AG04449 (cell line): ENCODE data around the gene CTDSPL.

ENCODE experiments used
- CTCF ChIA-PET: fragments of 350-600 bp; formaldehyde crosslinking; extraction: SDS; loops from one replicate; lab custom pipeline; 2021; ENCODE audit warnings: antibody characterized with exemption; lab: Yijun Ruan, JAX
- POLR2A ChIA-PET: fragments of 400-600, 350-600 bp; formaldehyde crosslinking; extraction: SDS; loops from one replicate; lab custom pipeline; 2020; ENCODE audit warnings: antibody characterized with exemption, inconsistent platforms; lab: Yijun Ruan, JAX
- DNase-seq: peaks from one replicate; pipeline ENCODE4 v3.0.0-alpha.2; 2010; ENCODE audit warnings: low read depth, low spot score
- H3K4me3 ChIP-seq: 2 replicates; pipeline ENCODE4 v1.5.1; 2011; ENCODE audit warnings: low read depth, mild to moderate bottlenecking, control low read depth, low read length
- CTCF ChIP-seq: IDR thresholded peaks from one replicate; pipeline ENCODE4 v1.5.1; 2011; ENCODE audit warnings: mild to moderate bottlenecking, moderate library complexity, low read length, control low read depth, inconsistent platforms; ENCODE audit not compliant: insufficient read depth; ENCODE audit errors: missing control alignments

The CTDSPL gene

GRCh38 chr3:37819591-37819990 lies 42.1 kb upstream of the CTDSPL start:
- H3K4me3 ChIP-seq = no peak overlapping the region
- TF ChIP-seq CTCF = no peak
- no peak for DNase-seq
- ChIA-PET CTCF (no interaction called here), POLR2A (no interaction called here)

GRCh38 chr3:37820286-37820685 lies 41.4 kb upstream of the CTDSPL start:
- H3K4me3 ChIP-seq = no peak overlapping the region
- ChIA-PET CTCF (interaction anchor here (1.3 kb wide), 1 partner anchor 14 kb away, joined by 3 read pairs; no protein-coding TSS in a partner anchor), POLR2A (no interaction called here)
- no peak for TF ChIP-seq CTCF
- no peak for DNase-seq

GRCh38 chr3:37823189-37823588 lies 38.5 kb upstream of the CTDSPL start:
- no peak for DNase-seq
- ChIA-PET CTCF (no interaction called here), POLR2A (no interaction called here)
- no peak for TF ChIP-seq CTCF
- H3K4me3 ChIP-seq = no peak overlapping the region

GRCh38 chr3:37824090-37824953 lies 37.4 kb upstream of the CTDSPL start:
- DNase-seq = no peak
- no peak overlapping the region for H3K4me3 ChIP-seq
- ChIA-PET POLR2A (no interaction called here), CTCF (interaction anchor here (1.3 to 2.4 kb wide), 2 partner anchors 7 to 10 kb away, joined by 3 to 15 read pairs; no protein-coding TSS in a partner anchor)
- no peak for TF ChIP-seq CTCF

- ChIA-PET POLR2A (no interaction called here), CTCF (interaction anchor here (0.8 to 2.4 kb wide), 3 partner anchors 8 to 141 kb away, joined by 3 to 15 read pairs (median 3); no protein-coding TSS in a partner anchor)
- no peak overlapping the region for H3K4me3 ChIP-seq
- no peak for TF ChIP-seq CTCF
- no peak for DNase-seq
These were observed 36.7 kb upstream of the CTDSPL start for GRCh38 chr3:37824954-37825328.

- ChIA-PET CTCF (interaction anchor here (0.8 to 2.4 kb wide), 5 partner anchors 9 to 140 kb away, joined by 3 to 15 read pairs (median 3); no protein-coding TSS in a partner anchor), POLR2A (interaction anchor here (0.8 kb wide), 1 partner anchor 39 kb away, joined by 3 read pairs; no protein-coding TSS in a partner anchor)
- H3K4me3 ChIP-seq = no peak overlapping the region
- TF ChIP-seq CTCF = no peak
- DNase-seq = no peak
These were observed 35.8 kb upstream of the CTDSPL start for GRCh38 chr3:37825744-37826400.
